HG03432 (cell line): ENCODE results near the gene SARNP.
"Not testable (repeated sequence)": the region's sequence is repeated elsewhere in the genome, so short reads cannot be mapped to it uniquely, and the experiment has no call there.

ENCODE experiments used
- ATAC-seq: cut with Tn5 transposase; IDR thresholded peaks from one replicate; pipeline ENCODE4 v1.9.1; 2021; ENCODE audit warnings: mild to moderate bottlenecking, moderate library complexity; ENCODE audit not compliant: unreplicated experiment

The SARNP gene

GRCh38 chr12:55817345-55818139 lies at the start of gene SARNP, which contains the start of gene ORMDL2:
TSS of gene SARNP (minus strand) at chr12:55817724. CDS start at chr12:55817701, 23 bp downstream.
TSS of gene ORMDL2 (plus strand) at chr12:55818041. CDS start at chr12:55819000, 959 bp downstream.
- ATAC-seq, result peak; percentile 97

- not testable (repeated sequence) for ATAC-seq
Measured at GRCh38 chr12:55866454-55867004, 49.0 kb upstream of the SARNP start.

- ATAC-seq, result no peak
Measured at GRCh38 chr12:55865327-55865726, 47.8 kb upstream of the SARNP start.

GRCh38 chr12:55862931-55863330 lies 45.4 kb upstream of the SARNP start:
- not testable (repeated sequence) for ATAC-seq

- no peak for ATAC-seq
Measured at GRCh38 chr12:55862286-55862685, 44.8 kb upstream of the SARNP start.

- no peak for ATAC-seq
Measured at GRCh38 chr12:55861871-55862270, 44.3 kb upstream of the SARNP start.

GRCh38 chr12:55861396-55861795 lies 43.9 kb upstream of the SARNP start:
- no peak for ATAC-seq

- no peak for ATAC-seq
Measured at GRCh38 chr12:55852740-55853139, 35.2 kb upstream of the SARNP start.

GRCh38 chr12:55850893-55851292 lies 33.4 kb upstream of the SARNP start:
- ATAC-seq, result no peak

- ATAC-seq, result no peak
Measured at GRCh38 chr12:55850401-55850800, 32.9 kb upstream of the SARNP start.

- no peak for ATAC-seq
Measured at GRCh38 chr12:55849616-55850343, 32.3 kb upstream of the SARNP start.

- no peak for ATAC-seq
Measured at GRCh38 chr12:55847603-55848291, 30.2 kb upstream of the SARNP start.

- no peak for ATAC-seq
Measured at GRCh38 chr12:55847033-55847432, 29.5 kb upstream of the SARNP start.

GRCh38 chr12:55845785-55846496 lies 28.4 kb upstream of the SARNP start:
- ATAC-seq, result no peak

- ATAC-seq, result no peak
Measured at GRCh38 chr12:55845361-55845760, 27.8 kb upstream of the SARNP start.

GRCh38 chr12:55844961-55845360 lies 27.4 kb upstream of the SARNP start:
- no peak for ATAC-seq

- ATAC-seq, result no peak
Measured at GRCh38 chr12:55843431-55843830, 25.9 kb upstream of the SARNP start.

GRCh38 chr12:55842681-55843429 lies 25.3 kb upstream of the SARNP start, which contains the start of gene MMP19:
TSS of gene MMP19 (minus strand) at chr12:55842936. CDS start at chr12:55842830, 106 bp downstream.
- ATAC-seq, result no peak

- no peak for ATAC-seq
Measured at GRCh38 chr12:55840581-55841351, 23.2 kb upstream of the SARNP start.
